H1 (cell line): ENCODE results near the gene IFNB1. TPM values are rescaled to one million over a fixed set of nuclear protein-coding genes. Genes with fewer than 3 reads are reported as not detected.

Experiments
- EP300 ChIP-seq, 2 experiments: IDR thresholded peaks; 1 replicate in 1 of 2; 2 replicates in 1 of 2; pipeline ENCODE4 v1.6.1; 2011 to 2012; ENCODE audit warnings: low read depth in 2 of 2, low read length in 2 of 2, mild to moderate bottlenecking in 2 of 2, borderline replicate concordance in 1 of 2, inconsistent platforms in 1 of 2, moderate library complexity in 1 of 2
- FOSL1 ChIP-seq: IDR thresholded peaks from 2 replicates; pipeline ENCODE4 v1.6.1; 2011; ENCODE audit warnings: mild to moderate bottlenecking, low read depth, low read length, moderate library complexity; ENCODE audit not compliant: insufficient read depth
- SAP30 ChIP-seq: fragments of 300-600 bp; sonication (generic); IDR thresholded peaks from 2 replicates; pipeline ENCODE4 v1.7.1; 2012; ENCODE audit warnings: low read length, moderate library complexity, mild to moderate bottlenecking, inconsistent platforms; ENCODE audit not compliant: insufficient read depth, insufficient replicate concordance
- polyA plus RNA-seq, 7 experiments: library from polyadenylated mRNA; depleted of rRNA in 3 of 7; stranded (reverse) in 5 of 7; unstranded in 2 of 7; fragments of >200 nt in 5 of 7; fragments of 200-250 nt in 2 of 7; gene quantifications; 1 replicate in 5 of 7; 2 replicates in 1 of 7; 4 replicates in 1 of 7; pipeline versions ENCODE4 v1.2.1 to v1.2.3, GENCODE V29; 2011 to 2013; ENCODE audit warnings: missing spikeins in 2 of 7, mixed read lengths in 2 of 7
- total RNA-seq: library from RNA; stranded (reverse); fragmentation: NEBNext Ultra II Directional; extraction: Animal tissue kit (Norgen Biotek cat#: 25700); gene quantifications from 2 replicates; pipeline ENCODE4 v1.2.1, GENCODE V29; 2021
- TF ChIP-seq, protein P1 (sequence below): fragments of 300-600 bp; sonication (generic); IDR thresholded peaks from 2 replicates; pipeline ENCODE4 v1.7.1; 2012; ENCODE audit warnings: low read length, moderate library complexity, mild to moderate bottlenecking, inconsistent platforms; ENCODE audit not compliant: insufficient replicate concordance

Gene IFNB1
- total and polyA plus RNA-seq, 2 of the 8 experiments (the other 6 are each of a cell fraction or from before 2014, with no cell fraction given), result not detected

DNA sequence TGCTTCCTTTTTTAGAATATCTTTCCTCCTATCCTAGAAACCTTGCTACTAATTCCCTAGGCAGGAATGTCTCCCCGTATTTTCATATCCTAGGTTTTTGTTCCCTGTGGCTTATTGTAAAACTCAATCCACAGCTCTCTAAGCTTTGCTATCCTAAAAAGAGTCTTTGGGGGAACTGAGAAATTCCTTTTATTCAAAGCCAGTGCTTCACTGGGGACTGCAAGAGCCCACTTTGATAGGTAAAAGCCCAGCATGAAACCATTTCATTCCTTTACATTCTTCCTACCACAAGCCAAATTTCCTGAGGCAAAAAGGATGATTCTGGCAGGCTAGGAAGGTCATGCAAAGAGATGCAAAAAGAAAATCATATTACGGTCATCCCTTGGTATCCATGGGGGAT lies 40.5 kb downstream of the IFNB1 start (continued):
- TF ChIP-seq, protein P1, sequence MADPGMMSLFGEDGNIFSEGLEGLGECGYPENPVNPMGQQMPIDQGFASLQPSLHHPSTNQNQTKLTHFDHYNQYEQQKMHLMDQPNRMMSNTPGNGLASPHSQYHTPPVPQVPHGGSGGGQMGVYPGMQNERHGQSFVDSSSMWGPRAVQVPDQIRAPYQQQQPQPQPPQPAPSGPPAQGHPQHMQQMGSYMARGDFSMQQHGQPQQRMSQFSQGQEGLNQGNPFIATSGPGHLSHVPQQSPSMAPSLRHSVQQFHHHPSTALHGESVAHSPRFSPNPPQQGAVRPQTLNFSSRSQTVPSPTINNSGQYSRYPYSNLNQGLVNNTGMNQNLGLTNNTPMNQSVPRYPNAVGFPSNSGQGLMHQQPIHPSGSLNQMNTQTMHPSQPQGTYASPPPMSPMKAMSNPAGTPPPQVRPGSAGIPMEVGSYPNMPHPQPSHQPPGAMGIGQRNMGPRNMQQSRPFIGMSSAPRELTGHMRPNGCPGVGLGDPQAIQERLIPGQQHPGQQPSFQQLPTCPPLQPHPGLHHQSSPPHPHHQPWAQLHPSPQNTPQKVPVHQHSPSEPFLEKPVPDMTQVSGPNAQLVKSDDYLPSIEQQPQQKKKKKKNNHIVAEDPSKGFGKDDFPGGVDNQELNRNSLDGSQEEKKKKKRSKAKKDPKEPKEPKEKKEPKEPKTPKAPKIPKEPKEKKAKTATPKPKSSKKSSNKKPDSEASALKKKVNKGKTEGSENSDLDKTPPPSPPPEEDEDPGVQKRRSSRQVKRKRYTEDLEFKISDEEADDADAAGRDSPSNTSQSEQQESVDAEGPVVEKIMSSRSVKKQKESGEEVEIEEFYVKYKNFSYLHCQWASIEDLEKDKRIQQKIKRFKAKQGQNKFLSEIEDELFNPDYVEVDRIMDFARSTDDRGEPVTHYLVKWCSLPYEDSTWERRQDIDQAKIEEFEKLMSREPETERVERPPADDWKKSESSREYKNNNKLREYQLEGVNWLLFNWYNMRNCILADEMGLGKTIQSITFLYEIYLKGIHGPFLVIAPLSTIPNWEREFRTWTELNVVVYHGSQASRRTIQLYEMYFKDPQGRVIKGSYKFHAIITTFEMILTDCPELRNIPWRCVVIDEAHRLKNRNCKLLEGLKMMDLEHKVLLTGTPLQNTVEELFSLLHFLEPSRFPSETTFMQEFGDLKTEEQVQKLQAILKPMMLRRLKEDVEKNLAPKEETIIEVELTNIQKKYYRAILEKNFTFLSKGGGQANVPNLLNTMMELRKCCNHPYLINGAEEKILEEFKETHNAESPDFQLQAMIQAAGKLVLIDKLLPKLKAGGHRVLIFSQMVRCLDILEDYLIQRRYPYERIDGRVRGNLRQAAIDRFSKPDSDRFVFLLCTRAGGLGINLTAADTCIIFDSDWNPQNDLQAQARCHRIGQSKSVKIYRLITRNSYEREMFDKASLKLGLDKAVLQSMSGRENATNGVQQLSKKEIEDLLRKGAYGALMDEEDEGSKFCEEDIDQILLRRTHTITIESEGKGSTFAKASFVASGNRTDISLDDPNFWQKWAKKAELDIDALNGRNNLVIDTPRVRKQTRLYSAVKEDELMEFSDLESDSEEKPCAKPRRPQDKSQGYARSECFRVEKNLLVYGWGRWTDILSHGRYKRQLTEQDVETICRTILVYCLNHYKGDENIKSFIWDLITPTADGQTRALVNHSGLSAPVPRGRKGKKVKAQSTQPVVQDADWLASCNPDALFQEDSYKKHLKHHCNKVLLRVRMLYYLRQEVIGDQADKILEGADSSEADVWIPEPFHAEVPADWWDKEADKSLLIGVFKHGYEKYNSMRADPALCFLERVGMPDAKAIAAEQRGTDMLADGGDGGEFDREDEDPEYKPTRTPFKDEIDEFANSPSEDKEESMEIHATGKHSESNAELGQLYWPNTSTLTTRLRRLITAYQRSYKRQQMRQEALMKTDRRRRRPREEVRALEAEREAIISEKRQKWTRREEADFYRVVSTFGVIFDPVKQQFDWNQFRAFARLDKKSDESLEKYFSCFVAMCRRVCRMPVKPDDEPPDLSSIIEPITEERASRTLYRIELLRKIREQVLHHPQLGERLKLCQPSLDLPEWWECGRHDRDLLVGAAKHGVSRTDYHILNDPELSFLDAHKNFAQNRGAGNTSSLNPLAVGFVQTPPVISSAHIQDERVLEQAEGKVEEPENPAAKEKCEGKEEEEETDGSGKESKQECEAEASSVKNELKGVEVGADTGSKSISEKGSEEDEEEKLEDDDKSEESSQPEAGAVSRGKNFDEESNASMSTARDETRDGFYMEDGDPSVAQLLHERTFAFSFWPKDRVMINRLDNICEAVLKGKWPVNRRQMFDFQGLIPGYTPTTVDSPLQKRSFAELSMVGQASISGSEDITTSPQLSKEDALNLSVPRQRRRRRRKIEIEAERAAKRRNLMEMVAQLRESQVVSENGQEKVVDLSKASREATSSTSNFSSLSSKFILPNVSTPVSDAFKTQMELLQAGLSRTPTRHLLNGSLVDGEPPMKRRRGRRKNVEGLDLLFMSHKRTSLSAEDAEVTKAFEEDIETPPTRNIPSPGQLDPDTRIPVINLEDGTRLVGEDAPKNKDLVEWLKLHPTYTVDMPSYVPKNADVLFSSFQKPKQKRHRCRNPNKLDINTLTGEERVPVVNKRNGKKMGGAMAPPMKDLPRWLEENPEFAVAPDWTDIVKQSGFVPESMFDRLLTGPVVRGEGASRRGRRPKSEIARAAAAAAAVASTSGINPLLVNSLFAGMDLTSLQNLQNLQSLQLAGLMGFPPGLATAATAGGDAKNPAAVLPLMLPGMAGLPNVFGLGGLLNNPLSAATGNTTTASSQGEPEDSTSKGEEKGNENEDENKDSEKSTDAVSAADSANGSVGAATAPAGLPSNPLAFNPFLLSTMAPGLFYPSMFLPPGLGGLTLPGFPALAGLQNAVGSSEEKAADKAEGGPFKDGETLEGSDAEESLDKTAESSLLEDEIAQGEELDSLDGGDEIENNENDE, result no peak
- TF ChIP-seq EP300 (IDR thresholded peaks at IDR 0.05; ENCODE audit: borderline replicate concordance in 1 of 2, low read depth in 2 of 2, low read length in 2 of 2) (no peak), FOSL1 (no peak), SAP30 (no peak)
